HUES6 (cell line): ENCODE data around the gene PTPN4.
A peak's percentile ranks its signal among the peaks of the same experiment; 100 is the strongest.

Experiments used
- H3K27ac ChIP-seq: 2 replicates; pipeline ENCODE4 v1.7.0; 2013; ENCODE audit warnings: low read depth, mild to moderate bottlenecking, low read length, inconsistent platforms
- H3K27me3 ChIP-seq: 2 replicates; pipeline ENCODE4 v1.6.1; 2013; ENCODE audit warnings: low read length; ENCODE audit not compliant: control insufficient read depth, insufficient read depth
- H3K36me3 ChIP-seq: 2 replicates; pipeline ENCODE4 v1.6.1; 2013; ENCODE audit warnings: low read length; ENCODE audit not compliant: control insufficient read depth, insufficient read depth
- H3K4me1 ChIP-seq: 2 replicates; pipeline ENCODE4 v1.6.1; 2013; ENCODE audit warnings: low read length; ENCODE audit not compliant: control insufficient read depth, insufficient read depth
- H3K4me3 ChIP-seq: 2 replicates; pipeline ENCODE4 v1.5.1; 2013; ENCODE audit warnings: low read depth, low read length
- H3K9ac ChIP-seq: one replicate; pipeline ENCODE4 v1.6.1; 2013; ENCODE audit warnings: mild to moderate bottlenecking, low read length
- H3K9me3 ChIP-seq: 2 replicates; pipeline ENCODE4 v1.6.1; 2013; ENCODE audit warnings: low read depth, low read length; ENCODE audit not compliant: control insufficient read depth, insufficient read depth

PTPN4 gene

DNA sequence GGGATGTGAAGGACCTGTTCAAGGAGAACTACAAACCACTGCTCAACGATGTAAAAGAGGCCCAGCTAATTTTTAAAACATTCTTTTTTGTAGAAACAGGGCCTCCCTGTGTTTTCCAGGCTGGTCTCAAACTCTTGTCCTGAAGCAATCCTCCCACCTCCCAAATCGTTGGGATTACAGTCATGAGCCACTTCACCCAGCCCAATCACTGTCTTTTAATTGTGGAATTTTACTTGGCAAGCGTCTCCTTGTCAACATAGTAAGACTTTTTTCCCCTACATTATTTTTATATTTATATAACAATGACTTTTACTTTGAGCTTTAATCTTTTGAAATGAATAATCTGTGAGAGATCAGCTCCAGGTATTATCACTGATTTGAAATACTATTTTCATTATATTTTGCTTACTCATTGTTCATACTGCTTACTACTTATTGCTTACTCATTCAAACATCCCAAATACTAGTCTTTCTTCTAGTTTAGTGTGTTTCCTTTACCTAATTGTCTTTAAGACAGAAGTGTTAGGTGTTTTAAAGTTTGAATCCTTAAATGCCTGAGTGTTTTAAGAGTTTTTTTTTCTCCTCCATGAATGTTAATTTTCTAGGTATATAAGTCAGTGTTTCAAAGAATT, 48.9 kb downstream of the PTPN4 start:
- Histone ChIP-seq H3K9ac (no peak overlapping the region), H3K36me3 (0 out of 2 replicates have a peak, but pooled peaks cover 4% of the 10 kb centered on the region), H3K9me3 (no peaks in the 10 kb centered on the region), H3K27ac (0 out of 2 replicates have a peak overlapping the region, but pooled peaks have one; percentile 53), H3K4me1 (0 out of 2 replicates have a peak, but pooled peaks cover 4% of the 10 kb centered on the region), H3K4me3 (no peak overlapping the region), H3K27me3 (no peaks in the 10 kb centered on the region)

GRCh38 chr2:119809339-119810048, 49.8 kb downstream of the PTPN4 start:
- 0 out of 2 replicates have a peak, but pooled peaks cover 4% of the 10 kb centered on the region for H3K36me3 ChIP-seq
- no peak overlapping the region for H3K4me3 ChIP-seq
- H3K27ac ChIP-seq, result 0 out of 2 replicates have a peak overlapping the region, but pooled peaks have one; percentile 53
- 0 out of 2 replicates have a peak, but pooled peaks cover 4% of the 10 kb centered on the region for H3K4me1 ChIP-seq
- no peaks in the 10 kb centered on the region for H3K9me3 ChIP-seq
- no peak overlapping the region for H3K9ac ChIP-seq
- no peaks in the 10 kb centered on the region for H3K27me3 ChIP-seq

DNA sequence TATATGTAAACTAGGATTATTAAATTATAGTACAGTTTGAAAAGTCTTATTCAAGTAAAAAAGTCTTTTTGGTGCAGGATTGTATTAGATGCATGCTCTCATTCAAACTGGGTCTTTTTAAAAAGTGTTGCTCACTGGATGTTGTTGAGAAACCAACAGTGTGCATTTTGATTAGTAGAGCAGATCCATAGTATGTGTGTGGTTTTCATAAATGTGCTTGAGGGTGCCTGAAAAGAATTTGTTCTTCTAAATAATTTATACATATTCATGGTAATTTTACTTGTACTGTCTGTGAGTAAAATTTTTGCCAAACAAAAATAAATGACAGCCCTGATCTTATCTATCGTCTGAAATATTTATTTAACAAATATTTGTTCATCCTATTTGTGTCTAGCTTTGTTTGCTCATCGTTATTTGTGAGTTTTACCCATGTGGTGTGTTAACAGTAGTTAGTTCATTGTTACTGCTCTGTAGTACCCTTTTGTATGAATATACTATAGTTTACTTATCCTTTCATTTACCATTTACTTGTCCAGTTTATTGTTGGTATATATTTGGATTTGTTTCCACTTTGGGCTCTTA, 50.4 kb downstream of the PTPN4 start:
- Histone ChIP-seq H3K27me3 (no peaks in the 10 kb centered on the region), H3K4me3 (no peak overlapping the region), H3K9me3 (no peaks in the 10 kb centered on the region), H3K36me3 (peaks cover 5% of the 10 kb centered on the region; the same call in 1 of the 2 replicates), H3K9ac (no peak overlapping the region), H3K27ac (no peak overlapping the region), H3K4me1 (0 out of 2 replicates have a peak, but pooled peaks cover 4% of the 10 kb centered on the region)

- Histone ChIP-seq H3K4me3 (no peak overlapping the region), H3K36me3 (peaks cover 11% of the 10 kb centered on the region), H3K9ac (no peak overlapping the region), H3K27ac (no peak overlapping the region), H3K27me3 (no peaks in the 10 kb centered on the region), H3K4me1 (no peaks in the 10 kb centered on the region), H3K9me3 (0 out of 2 replicates have a peak, but pooled peaks cover 3% of the 10 kb centered on the region)
These were observed 54.5 kb downstream of the PTPN4 start for GRCh38 chr2:119814216-119814615.

DNA sequence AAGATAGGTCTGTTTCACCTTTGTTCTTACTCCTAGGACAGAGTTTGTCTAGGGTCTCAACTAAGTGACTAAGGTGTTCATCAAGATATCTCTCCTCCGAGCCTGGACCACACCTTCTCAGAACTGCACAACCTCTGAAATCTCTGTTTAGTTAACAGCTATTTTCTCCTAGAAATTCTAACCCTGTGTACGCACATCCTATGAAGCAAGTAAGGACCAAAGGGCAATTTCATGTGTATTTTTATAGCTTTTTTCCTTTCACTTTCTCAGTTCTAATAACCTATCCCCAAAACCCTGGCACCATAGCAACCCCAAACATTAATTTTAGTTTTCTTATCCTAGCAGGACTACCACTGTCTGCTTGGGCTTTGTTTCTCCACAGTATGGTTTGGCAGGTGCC, 59.1 kb downstream of the PTPN4 start:
- Histone ChIP-seq H3K4me3 (no peak overlapping the region), H3K27ac (no peak overlapping the region), H3K27me3 (no peaks in the 10 kb centered on the region), H3K9ac (no peak overlapping the region), H3K9me3 (0 out of 2 replicates have a peak, but pooled peaks cover 3% of the 10 kb centered on the region), H3K4me1 (no peaks in the 10 kb centered on the region), H3K36me3 (peaks cover 7% of the 10 kb centered on the region)

- H3K36me3 ChIP-seq, result peaks cover 7% of the 10 kb centered on the region
- H3K27me3 ChIP-seq, result no peaks in the 10 kb centered on the region
- 0 out of 2 replicates have a peak, but pooled peaks cover 3% of the 10 kb centered on the region for H3K9me3 ChIP-seq
- no peak overlapping the region for H3K9ac ChIP-seq
- no peak overlapping the region for H3K27ac ChIP-seq
- H3K4me1 ChIP-seq, result no peaks in the 10 kb centered on the region
- H3K4me3 ChIP-seq, result no peak overlapping the region
These were observed 60.1 kb downstream of the PTPN4 start for GRCh38 chr2:119819846-119820245.

DNA sequence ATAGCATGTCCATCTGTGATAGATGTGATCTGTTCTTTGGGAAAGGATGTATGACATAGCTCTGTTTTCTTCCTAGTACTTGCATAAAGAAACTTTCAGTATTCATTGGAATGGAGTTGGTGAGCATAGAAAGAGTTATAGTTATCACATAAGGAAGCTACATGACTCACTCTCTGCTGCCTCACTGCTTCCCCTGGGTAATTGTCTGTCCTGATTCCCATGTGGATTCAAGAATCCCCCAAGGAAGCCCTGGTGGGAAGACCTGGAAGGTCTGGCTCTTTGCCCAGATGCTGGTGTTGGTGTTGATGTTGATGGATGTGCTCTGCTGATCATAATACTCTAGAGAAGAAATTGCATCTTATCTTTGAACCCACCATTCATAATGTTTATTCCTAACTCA, 60.6 kb downstream of the PTPN4 start:
- Histone ChIP-seq H3K27ac (no peak overlapping the region), H3K36me3 (peaks cover 5% of the 10 kb centered on the region), H3K27me3 (no peaks in the 10 kb centered on the region), H3K4me3 (no peak overlapping the region), H3K9ac (no peak overlapping the region), H3K4me1 (no peaks in the 10 kb centered on the region), H3K9me3 (0 out of 2 replicates have a peak, but pooled peaks cover 3% of the 10 kb centered on the region)

- 0 out of 2 replicates have a peak, but pooled peaks cover 3% of the 10 kb centered on the region for H3K9me3 ChIP-seq
- H3K4me1 ChIP-seq, result no peaks in the 10 kb centered on the region
- no peaks in the 10 kb centered on the region for H3K27me3 ChIP-seq
- H3K36me3 ChIP-seq, result 0 out of 2 replicates have a peak, but pooled peaks cover 2% of the 10 kb centered on the region
- no peak overlapping the region for H3K4me3 ChIP-seq
- no peak overlapping the region for H3K27ac ChIP-seq
- no peak overlapping the region for H3K9ac ChIP-seq
These were observed 61.5 kb downstream of the PTPN4 start for GRCh38 chr2:119821266-119821665.

DNA sequence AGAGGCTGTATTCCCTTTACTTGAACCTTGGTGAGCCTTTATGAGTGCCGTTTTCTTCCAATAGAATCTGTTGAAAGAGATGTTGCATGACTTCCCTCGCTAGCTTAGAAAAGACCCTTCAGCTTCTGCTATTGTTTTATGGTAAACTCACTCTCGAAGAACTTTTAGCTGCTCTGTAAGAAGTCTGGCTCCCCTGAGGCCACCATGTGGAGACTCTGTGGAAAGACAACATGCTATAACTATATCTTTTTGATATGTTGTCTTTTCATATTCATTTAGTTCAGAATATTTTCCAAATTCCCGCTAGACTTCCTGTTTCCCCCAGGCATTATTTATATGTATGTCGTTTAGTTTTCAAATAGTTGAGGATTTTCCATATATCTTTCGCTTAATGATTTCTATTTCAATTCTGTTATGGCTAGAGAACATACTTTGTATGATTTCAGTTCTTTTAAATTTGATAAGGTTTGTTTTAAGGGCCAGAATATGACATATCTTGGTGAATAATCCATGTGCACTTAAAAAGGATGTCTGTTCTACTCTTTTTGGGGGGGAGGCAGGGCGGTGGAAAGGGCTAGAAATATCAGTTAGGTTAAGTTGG, 64.1 kb downstream of the PTPN4 start:
- Histone ChIP-seq H3K4me3 (no peak overlapping the region), H3K4me1 (no peaks in the 10 kb centered on the region)

GRCh38 chr2:119826370-119826961, 66.7 kb downstream of the PTPN4 start:
- H3K9ac ChIP-seq, result no peak overlapping the region
- H3K27ac ChIP-seq, result no peak overlapping the region
- peaks cover 11% of the 10 kb centered on the region for H3K9me3 ChIP-seq
- no peaks in the 10 kb centered on the region for H3K27me3 ChIP-seq
- H3K36me3 ChIP-seq, result no peaks in the 10 kb centered on the region
- H3K4me1 ChIP-seq, result no peaks in the 10 kb centered on the region
- no peak overlapping the region for H3K4me3 ChIP-seq

More for the DNA sequence above, 64.1 kb downstream of the PTPN4 start:
- Histone ChIP-seq H3K27me3 (no peaks in the 10 kb centered on the region), H3K9me3 (no peaks in the 10 kb centered on the region), H3K9ac (no peak overlapping the region), H3K36me3 (no peaks in the 10 kb centered on the region), H3K27ac (no peak overlapping the region)
